Osteoblast (primary cell): ENCODE measurements around the gene RALBP1. TPM values are rescaled to one million over a fixed set of nuclear protein-coding genes. Genes with fewer than 3 reads are reported as not detected.

Experiments
- DNase-seq: peaks from one replicate; pipeline ENCODE4 v3.0.0; 2011; ENCODE audit warnings: low spot score, mixed read lengths; ENCODE audit not compliant: insufficient read length; ENCODE audit errors: missing footprints
- H2AFZ ChIP-seq: 2 replicates; pipeline ENCODE4 v1.6.0; 2011; ENCODE audit warnings: mild to moderate bottlenecking, low read length
- H3K27ac ChIP-seq: 2 replicates; pipeline ENCODE4 v1.5.1; 2011; ENCODE audit warnings: mild to moderate bottlenecking, low read depth, low read length, moderate library complexity
- H3K27me3 ChIP-seq: 2 replicates; pipeline ENCODE4 v1.6.0; 2012; ENCODE audit warnings: mild to moderate bottlenecking, control low read depth, inconsistent platforms, low read length, moderate library complexity; ENCODE audit not compliant: insufficient read depth
- H3K36me3 ChIP-seq: 2 replicates; pipeline ENCODE4 v1.5.1; 2011; ENCODE audit warnings: mild to moderate bottlenecking, low read length, control low read depth, moderate library complexity; ENCODE audit not compliant: insufficient read depth
- H3K4me1 ChIP-seq: 2 replicates; pipeline ENCODE4 v1.5.1; 2011; ENCODE audit warnings: mild to moderate bottlenecking, low read length, control low read depth, moderate library complexity; ENCODE audit not compliant: insufficient read depth
- H3K4me2 ChIP-seq: 2 replicates; pipeline ENCODE4 v1.6.0; 2011; ENCODE audit warnings: mild to moderate bottlenecking, low read length; ENCODE audit not compliant: insufficient read depth
- H3K4me3 ChIP-seq: fragments of 200-600 bp; sonication (generic); 3 replicates; pipeline ENCODE4 v1.5.1; 2012; ENCODE audit warnings: mild to moderate bottlenecking, low read length, inconsistent platforms; ENCODE audit not compliant: insufficient read depth
- H3K79me2 ChIP-seq: 2 replicates; pipeline ENCODE4 v1.6.0; 2012; ENCODE audit warnings: mild to moderate bottlenecking, low read length, control low read depth, inconsistent platforms; ENCODE audit not compliant: insufficient read depth
- H3K9me3 ChIP-seq: 2 replicates; pipeline ENCODE4 v1.5.1; 2011; ENCODE audit warnings: low read depth, low read length, control low read depth
- H4K20me1 ChIP-seq: 2 replicates; pipeline ENCODE4 v1.6.0; 2012; ENCODE audit warnings: mild to moderate bottlenecking, low read length, control low read depth; ENCODE audit not compliant: insufficient read depth
- total RNA-seq: library from RNA; depleted of rRNA; stranded (reverse); fragments of >200 nt; gene quantifications from 2 replicates; pipeline ENCODE4 v1.2.3, GENCODE V29; 2012
- TF ChIP-seq, protein P1 (sequence below): IDR thresholded peaks from 2 replicates; pipeline ENCODE4 v1.5.1; 2011; ENCODE audit warnings: mild to moderate bottlenecking, low read depth, low read length, moderate library complexity; ENCODE audit errors: extremely low read depth

Gene RALBP1
- 78.7 and 90.8 TPM in 2 replicates for total RNA-seq

GRCh38 chr18:9474983-9475642 lies at the start of gene RALBP1:
Gene RALBP1 (plus strand): TSS chr18:9475513. CDS start chr18:9513046, 37,533 bp downstream.
- Histone ChIP-seq H3K27me3 (no peaks in the 10 kb centered on the region), H3K36me3 (no peaks in the 10 kb centered on the region), H4K20me1 (peaks cover 5% of the 10 kb centered on the region), H3K9me3 (no peaks in the 10 kb centered on the region), H3K4me3 (peak within 1 kb of the TSS; percentile 92), H3K79me2 (peaks cover 47% of the 10 kb centered on the region), H2AFZ (peak within 1 kb of the TSS; percentile 99), H3K4me2 (peak within 1 kb of the TSS; percentile 88), H3K27ac (peak within 1 kb of the TSS; percentile 85), H3K4me1 (peaks cover 9% of the 10 kb centered on the region)
- peak; percentile 99 for DNase-seq
- TF ChIP-seq, protein P1, sequence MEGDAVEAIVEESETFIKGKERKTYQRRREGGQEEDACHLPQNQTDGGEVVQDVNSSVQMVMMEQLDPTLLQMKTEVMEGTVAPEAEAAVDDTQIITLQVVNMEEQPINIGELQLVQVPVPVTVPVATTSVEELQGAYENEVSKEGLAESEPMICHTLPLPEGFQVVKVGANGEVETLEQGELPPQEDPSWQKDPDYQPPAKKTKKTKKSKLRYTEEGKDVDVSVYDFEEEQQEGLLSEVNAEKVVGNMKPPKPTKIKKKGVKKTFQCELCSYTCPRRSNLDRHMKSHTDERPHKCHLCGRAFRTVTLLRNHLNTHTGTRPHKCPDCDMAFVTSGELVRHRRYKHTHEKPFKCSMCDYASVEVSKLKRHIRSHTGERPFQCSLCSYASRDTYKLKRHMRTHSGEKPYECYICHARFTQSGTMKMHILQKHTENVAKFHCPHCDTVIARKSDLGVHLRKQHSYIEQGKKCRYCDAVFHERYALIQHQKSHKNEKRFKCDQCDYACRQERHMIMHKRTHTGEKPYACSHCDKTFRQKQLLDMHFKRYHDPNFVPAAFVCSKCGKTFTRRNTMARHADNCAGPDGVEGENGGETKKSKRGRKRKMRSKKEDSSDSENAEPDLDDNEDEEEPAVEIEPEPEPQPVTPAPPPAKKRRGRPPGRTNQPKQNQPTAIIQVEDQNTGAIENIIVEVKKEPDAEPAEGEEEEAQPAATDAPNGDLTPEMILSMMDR, result no peak

DNA sequence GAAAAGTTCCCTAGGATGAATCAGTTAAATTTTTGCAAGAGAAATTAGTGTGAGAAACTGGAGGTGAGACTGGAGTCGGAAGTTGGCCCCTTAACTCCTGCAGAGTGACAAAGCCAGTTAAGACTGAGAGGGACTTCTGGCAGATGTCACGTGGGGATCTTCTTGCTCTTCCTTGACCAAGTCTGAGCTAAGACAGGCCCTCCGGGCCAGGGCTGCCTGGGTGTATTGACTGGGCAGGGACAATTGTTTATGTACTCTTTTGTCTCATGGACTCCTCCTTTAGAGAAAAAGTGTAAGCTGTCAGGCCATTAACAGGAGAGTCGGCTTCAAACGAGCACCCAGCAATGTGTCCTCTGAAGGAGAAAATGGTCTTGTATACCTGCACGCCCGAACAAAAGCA lies 48.6 kb upstream of the RALBP1 start:
- H3K27me3 ChIP-seq, result no peaks in the 10 kb centered on the region
- no peak overlapping the region for H3K4me2 ChIP-seq
- TF ChIP-seq, protein P1, result no peak
- DNase-seq, result no peak
- no peaks in the 10 kb centered on the region for H3K79me2 ChIP-seq
- H3K9me3 ChIP-seq, result no peaks in the 10 kb centered on the region
- no peak overlapping the region for H3K4me3 ChIP-seq
- no peaks in the 10 kb centered on the region for H3K4me1 ChIP-seq
- H3K36me3 ChIP-seq, result no peaks in the 10 kb centered on the region
- no peak overlapping the region for H3K27ac ChIP-seq
- no peaks in the 10 kb centered on the region for H4K20me1 ChIP-seq
- H2AFZ ChIP-seq, result no peak overlapping the region

GRCh38 chr18:9428301-9428706 lies 47.0 kb upstream of the RALBP1 start:
- TF ChIP-seq, protein P1, result no peak
- Histone ChIP-seq H3K4me3 (no peak overlapping the region), H3K4me1 (no peaks in the 10 kb centered on the region), H3K9me3 (no peaks in the 10 kb centered on the region), H3K27ac (no peak overlapping the region), H3K36me3 (no peaks in the 10 kb centered on the region), H3K79me2 (no peaks in the 10 kb centered on the region), H2AFZ (no peak overlapping the region), H3K27me3 (no peaks in the 10 kb centered on the region), H3K4me2 (no peak overlapping the region), H4K20me1 (no peaks in the 10 kb centered on the region)
- no peak for DNase-seq

- TF ChIP-seq, protein P1, result no peak
- Histone ChIP-seq H3K4me2 (no peak overlapping the region), H3K27me3 (no peaks in the 10 kb centered on the region), H3K4me3 (no peak overlapping the region), H3K9me3 (no peaks in the 10 kb centered on the region), H4K20me1 (no peaks in the 10 kb centered on the region), H3K79me2 (no peaks in the 10 kb centered on the region), H3K27ac (no peak overlapping the region), H2AFZ (no peak overlapping the region), H3K36me3 (no peaks in the 10 kb centered on the region), H3K4me1 (no peaks in the 10 kb centered on the region)
- DNase-seq, result peak; percentile 67
These were observed 46.3 kb upstream of the RALBP1 start for GRCh38 chr18:9428862-9429661.
